NCI-H446 (cell line): Measurements from ENCODE around the gene ERG.
A peak's percentile ranks its signal among the peaks of the same experiment; 100 is the strongest.

ENCODE experiments used
- DNase-seq, 2 experiments: peaks; one replicate each; lab custom pipeline; 2025; lab: John Stamatoyannopoulos, UW

The ERG gene

DNA sequence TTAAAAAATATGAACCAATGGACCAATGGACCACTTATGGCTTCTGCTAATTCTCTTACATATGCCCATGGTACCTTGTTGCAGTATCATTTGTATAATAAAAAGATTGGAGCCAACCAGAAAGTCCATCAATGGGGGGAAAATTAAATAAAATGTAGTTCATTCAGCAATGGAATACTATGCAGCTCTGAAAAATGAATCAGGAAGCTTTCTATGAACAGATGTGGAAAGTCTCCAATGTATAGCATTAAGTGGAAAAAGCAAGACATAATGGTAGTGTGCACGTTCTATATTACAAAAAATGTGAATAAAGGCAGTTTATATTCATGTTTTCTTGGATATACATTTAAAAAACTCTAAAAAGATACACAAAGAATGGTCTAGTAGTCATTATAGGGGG, 140.2 kb downstream of the ERG start:
- no peak for DNase-seq

DNA sequence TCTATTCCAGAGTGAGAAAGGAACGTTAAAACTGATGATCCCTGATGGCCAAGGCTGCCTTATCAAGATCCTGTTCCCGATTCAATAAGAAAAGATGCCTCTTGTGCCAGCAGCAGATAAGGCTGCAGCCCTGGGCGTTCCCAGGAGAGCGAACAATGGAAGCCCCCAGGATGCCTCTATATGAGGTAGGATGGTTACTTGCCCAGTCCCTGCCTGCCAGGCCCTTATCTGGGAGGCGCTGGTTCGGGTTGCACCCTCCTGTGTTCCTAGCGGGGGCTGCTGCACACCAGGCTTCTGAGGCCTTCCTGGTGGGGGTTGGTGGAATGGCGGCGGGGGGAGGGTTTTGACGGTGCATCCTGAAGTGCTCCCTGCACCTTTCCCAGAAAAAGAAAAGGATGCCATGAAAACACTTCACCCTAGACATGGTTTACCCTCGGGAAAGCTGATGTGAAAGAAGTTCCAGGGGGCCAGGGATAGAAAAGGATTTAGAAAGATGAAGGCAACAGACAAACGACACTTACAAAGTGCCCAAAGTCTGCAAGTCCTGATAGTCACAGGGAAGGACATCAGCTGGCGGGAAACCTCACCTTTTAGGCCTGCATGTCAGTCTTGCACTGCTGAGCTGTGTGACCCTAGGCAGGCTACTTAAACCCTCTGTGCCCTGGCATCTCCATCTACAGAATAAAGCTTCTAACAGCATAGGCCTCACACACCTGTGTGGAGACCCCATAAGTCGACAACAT, 141.2 kb downstream of the ERG start:
- no peak for DNase-seq

DNA sequence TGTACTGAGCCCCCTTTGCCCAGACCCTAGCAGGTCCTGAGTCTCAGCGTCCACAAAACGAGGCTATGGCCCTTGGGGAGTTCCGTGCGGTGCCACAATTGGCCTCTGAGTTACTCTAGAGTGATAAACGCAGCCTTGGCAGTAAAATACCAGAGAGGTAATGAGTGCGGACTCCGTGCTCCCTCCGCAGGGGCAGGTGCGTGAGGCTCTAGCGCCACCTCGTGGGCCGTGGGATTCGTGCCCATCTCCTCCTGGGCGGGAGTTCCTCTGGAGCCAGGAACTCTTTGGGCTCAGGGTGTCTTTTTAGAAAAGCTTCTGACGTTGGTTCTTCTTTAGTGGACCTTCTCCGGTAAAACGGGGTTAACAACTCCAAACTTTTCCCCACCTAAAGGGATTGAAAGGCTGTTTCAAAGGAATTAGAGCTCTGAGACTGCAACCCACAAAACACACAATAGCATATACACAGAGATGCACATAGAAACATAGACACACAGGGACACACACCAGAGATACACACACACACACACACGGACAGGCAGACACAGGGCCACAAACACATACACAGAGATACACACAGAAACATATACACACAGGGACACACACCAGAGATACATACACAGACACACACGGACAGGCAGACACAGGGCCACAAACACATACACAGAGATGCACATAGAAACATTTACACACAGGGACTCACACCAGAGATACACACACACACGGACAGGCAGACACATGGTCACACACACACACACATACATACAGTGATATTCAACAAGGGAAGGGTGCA, 142.1 kb downstream of the ERG start:
- peak; percentile 44 to 88 for DNase-seq

DNA sequence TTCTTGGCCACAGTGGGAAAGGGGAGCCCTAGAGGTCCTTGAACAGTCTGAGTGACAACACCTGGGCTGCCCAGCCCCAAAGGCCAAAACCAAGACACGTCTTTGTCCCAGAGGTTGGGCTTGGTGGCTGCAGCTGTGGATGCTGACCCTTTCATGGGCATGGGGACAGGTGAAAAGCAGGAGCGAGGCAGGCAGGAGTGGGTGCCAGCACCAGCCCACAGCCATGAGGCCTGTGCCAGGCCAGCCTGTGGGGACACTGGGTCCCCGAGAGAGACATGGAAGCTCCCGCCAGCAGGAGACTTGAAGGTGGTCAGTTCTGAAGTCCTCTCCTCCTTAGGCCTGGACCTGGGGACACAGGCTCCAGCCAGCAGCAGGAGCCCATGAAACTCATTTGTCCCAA, 142.9 kb downstream of the ERG start:
- no peak for DNase-seq

DNA sequence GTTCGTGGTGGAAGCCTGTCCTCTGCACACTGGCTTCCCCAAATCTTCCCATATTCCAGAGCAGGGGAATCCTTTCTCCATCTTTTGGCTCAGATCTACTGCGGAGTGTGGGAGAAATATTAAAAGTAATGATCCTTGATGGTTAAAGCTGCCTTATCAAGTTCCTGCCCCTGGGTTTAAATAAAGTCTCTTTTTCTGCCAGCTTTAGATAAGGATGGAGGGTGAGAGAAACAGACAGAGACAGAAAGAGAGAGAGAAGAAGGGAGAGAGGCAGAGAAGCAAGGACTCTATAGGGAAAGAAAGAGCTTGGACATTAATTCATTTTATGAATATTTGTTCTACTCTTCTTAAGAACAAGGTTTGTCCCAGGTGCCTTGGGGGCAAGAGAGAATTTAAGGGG, 143.5 kb downstream of the ERG start:
- DNase-seq = no peak

DNA sequence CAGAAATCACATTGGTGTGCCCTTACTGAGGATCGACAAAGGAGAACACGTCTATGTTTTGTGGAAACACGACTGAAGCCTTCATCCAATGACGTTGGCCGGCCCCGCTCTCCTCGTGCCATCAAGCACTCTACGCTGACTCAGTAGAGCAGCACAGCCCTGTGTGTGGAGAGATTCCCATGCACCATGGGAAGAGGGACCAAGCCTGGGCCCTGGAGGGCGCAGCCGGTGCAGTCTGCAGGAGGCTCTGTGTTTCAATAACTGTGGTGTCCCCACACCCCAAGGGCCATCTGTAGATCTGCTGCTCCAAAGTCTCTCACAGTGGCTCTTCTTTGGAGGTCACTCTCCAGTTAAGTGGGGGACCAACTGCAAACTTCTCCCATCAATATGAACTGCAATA, 144.0 kb downstream of the ERG start:
- DNase-seq = no peak

DNA sequence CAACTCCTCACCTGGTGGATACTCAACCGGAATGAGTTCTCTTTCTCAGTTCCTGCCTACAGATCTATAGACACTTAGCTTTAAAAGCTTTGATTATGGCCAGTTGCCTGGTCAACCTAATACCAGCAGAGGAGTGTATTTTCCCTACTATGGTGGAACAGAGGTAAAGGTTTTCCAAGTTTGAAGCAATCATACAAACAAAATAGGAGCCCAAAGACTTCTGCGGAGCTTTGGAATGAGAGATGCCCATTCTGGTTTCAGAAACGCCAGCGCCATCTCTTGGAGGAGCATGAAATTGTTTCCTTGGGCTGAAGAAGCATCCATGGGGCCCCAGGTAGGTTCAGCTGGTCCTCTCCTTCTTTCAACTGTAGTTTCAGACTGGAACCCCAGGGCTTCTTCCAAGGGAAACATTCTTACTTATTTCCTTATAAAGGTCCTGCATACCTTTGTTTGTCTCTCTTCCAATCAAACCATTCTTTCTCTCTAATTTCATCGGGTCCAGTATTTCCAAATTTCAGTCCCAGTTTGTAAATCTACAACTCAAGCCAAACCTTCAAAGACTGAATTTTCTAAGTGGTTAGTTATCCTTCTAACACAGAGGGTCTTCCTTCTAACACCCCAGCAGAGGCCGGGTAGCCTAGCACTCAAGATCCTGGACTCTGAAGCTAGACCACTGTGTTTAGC, 145.6 kb downstream of the ERG start:
- peak; percentile 65 to 81 for DNase-seq

DNA sequence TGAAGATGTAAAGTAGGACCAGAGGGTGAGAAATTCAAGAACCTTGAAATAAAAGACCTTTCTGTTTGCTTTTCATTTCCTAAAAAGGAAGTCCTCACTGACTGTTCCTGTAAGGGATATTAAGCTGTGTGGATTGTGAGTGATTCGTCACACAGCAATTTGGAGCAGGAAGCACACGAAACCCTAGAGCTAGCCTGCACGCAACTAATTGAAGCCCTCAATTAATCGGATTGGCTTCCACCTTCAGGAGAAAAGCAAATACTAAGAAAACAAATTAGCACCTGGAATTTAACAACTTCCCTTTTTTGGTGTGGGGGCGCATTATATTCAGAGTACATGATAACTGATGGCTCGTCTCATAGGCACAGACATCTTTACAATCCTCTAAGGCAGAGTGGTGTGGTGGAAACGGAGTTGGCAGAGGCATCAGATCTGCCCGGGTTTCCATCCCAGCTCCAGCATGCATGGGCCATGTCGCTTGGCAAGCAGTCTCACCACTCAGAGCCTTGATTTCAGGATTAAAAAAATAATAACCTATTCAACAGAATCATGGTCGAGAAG, 146.2 kb downstream of the ERG start:
- DNase-seq = peak in 1 of 2 experiments; percentile 42

DNA sequence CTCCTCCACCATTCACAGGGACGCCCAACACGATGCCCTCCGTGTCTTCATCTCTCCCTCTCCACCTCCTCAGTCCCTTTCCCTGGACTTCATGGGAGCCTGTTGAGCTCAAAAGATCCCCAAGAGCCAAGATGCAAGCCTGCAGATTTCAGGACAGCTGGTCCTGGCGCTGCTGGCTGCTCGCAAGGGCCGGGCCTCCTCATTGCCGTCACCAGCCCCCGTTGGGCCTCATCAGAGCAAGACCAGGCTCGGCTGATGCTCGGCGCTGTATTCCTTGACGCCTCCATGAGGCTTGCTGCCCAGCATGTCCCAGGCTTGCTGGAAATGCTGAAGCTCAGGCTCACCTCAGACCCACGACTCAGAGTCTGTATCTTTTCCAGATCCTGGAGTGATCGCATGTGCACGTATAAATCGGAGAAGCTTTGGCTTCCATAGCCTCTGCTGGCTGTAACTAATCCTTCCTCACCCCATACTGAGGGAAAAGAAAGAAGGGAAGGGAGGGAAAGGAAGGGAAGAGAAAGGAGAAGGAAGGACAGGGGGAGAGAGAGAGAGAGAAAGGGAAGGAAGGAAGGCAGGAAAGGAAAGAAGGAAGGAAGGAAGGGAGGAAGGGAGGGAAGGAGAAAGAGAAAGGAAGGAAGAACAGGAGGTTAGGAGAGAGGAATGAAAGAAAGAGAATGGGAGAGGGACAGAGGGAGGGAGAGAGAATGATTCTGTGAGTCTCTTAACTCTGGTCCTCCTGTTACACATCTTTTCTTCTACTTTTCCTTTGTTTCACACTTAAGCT, 146.9 kb downstream of the ERG start:
- DNase-seq = no peak

DNA sequence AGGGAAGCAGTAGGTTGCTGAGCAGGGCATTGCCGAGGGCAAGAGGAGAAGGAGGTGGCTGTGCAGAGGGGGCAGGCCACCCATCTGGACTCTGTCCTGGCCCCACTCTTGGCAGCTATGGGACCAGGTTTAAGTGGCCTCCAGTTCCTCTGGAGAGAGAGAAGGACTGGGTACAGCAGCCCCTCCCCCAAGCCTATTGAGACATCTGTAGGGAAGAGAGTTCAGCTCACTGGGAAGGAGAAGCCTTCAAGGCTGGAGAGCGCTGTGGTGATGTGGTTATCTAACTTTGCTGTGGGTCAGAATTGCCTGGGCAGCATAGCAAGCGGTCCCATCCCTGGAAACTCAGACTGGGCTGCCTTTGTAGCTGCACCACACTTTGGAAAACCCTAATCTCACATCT, 147.6 kb downstream of the ERG start:
- DNase-seq = no peak

DNA sequence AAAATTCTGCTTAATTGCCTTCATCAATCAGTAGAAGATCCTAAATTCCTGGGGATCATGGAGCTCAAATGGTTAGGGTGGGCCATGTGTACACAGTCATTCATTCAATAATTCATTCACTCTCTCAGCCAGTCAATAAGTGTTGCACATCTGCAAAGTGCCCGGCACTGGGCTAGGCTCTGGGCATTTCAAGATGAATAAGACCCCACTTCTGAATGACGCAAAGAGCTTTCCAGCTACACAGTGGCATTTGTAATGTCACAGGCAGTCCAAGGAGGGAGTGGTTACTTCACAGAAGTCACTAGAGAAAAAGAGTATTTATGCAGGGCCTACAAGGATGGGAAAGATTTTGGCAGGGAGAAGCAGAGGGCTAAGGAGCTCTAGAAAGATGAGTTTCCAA, 148.3 kb downstream of the ERG start:
- DNase-seq = no peak

DNA sequence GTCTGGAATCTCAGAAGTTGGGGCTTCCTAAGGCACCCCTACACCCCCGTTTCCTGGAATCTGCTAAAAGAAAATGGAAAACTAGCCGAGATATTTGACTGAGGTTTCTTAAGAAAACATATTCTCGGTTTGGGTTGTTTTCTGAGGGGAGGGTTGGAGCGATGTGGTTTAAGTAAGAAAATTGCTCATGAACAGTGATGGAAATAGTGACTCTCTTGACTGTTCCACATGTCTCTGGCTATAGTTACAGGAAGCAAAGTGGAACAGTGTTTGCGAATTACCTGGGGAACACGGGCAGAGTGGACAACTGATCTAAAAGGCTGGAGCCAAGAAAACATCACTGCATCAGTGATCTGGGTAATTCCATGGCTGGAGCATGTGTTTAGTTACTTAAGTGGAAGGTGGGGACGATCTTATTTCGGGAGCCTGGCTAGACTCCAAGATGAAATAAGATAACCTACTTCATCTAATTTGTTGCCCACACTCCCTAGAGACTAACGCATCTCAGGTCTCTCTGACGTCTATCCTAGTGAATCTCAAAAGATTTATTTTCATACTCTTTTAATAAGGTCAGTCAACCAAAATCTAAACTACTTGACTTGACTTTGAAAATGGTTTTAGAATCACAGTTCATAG, 149.0 kb downstream of the ERG start:
- DNase-seq = peak in 1 of 2 experiments; percentile 28

DNA sequence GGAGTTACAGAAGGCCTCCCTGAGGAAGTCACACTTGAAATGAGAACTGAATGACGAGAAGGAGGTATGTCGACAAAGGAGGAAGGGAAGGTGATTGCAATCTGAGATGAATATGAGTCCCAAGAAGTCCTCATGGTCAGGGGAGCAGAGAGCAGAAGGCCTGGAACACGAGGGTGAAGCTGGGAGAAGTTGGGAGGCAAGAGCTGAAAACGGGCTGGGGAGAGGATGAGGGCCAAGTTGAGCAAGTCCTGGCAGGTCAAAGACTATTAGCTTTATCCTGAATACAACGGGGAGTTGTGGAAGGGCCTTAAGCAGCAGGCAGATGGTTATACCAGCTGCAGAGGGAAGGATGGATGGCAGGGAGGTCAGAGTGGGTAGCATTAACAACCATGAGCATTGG, 152.0 kb downstream of the ERG start:
- DNase-seq = peak in 1 of 2 experiments; percentile 39

DNA sequence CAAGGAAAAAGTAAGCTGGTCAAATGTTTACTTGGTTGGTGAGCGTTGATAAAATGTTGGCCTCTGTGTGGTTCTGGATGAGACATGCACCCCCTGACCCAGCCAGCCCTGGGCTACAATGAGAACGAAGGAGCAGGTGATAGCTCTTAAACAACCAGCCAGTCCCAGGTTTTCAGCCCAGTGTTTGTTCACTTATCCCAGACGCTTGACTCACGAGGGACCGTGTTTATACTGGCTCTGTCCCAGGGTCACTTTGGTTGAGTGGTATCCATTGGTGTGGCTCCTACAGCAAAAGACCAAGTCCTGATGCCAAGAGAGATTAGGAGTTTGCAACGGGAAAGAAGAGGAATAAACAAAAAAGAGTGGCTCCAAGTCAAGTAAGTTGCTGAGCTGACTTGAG, 154.6 kb downstream of the ERG start:
- DNase-seq = no peak

DNA sequence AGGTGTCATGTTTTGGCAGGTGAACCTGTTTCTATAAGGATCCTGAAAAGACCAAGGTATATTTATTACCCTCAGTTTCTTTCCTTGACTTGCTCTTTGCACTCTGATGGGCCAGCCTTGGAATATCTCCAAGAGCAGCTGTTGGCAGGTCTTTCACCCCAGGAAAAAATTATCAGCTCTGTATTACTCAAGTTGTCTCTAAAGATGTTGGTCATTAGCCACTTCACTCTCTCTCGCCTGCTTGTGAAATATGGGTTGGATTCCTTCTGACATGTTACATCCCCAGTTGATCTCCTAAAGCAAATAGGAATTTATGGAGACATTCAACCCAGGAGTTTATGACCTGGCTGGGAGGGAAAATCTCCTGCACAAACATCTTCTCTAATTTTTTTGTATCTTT, 155.5 kb downstream of the ERG start:
- no peak for DNase-seq

DNA sequence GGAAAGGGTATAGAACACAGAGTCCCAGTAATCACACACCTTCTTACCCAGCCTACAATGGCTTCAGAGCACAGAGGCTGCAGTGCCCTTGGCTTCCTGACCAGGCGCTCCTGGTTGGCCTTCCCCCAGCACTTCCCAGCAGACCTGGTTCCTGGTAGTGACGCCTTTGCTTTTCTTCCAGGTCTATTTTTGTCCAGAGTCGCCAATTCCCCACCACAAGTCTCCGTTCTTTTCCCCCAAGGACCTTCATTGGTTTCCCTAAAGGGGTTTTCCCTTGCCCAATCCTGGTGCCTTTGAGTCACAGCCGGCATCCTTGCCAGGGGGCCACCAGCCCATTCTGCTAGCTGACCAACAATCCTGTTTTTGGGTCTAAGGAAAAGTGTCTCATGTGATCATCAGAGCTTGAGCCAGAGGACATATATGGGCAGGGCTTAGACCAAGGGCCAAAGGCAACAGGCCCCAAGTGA, 156.7 kb downstream of the ERG start:
- no peak for DNase-seq

DNA sequence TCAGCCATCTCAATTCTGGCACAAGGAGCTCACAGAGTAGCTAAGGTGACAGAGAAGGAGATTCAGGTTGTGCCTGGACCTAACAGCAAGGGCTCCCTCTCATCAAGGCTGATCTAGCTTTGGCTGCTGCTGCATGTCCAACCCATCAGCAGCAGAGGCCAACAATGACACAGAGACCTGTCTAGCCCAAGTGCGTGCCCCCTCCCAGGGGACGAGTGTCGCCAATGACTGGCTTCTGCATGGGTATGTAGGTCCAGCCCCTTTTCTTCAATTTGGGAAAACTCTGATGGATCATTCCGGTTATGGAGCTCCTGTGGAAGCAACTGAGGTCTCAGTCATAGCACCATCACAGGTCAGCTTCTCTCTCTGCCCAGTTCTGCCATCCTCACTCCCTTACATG, 158.1 kb downstream of the ERG start:
- DNase-seq = no peak

DNA sequence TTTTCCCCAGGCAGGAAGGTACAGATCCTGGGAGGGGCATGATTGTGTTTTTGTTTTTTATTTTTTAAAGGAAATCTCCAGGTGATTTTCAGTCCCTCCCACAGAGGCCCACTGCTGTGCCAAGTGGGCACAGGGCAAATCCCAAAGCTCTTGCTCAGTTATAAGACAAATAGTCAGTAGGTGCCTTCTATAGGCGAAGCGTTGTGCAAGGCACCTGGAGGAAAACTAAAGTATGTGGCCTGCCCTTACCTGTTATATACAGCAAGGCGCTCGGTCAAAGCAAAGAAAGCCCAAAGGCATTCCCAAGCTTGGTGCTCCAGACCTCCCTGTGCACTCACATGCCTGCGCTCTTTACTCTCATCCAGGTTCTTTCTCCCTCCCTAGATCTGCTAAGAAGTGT, 160.5 kb downstream of the ERG start:
- DNase-seq = no peak

DNA sequence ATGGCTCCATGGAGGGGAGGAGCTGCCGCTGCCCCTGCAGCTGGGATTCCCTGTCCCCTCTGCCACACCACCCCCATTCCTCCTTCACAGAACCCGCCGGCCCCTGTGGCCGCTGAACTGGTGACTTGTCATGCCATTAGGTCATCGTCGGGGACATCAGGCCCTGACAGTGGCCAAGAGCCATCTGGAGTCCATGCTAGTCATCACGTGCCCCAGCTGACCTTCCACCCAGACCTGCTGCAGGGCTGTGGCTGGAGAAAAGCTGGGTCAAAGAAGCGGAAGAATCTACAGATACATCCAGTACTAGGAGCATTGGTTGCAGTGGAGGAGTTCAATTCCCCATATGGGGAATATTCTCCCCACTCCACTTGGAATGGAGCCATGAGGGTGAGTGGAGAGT, 163.4 kb downstream of the ERG start:
- DNase-seq = no peak

DNA sequence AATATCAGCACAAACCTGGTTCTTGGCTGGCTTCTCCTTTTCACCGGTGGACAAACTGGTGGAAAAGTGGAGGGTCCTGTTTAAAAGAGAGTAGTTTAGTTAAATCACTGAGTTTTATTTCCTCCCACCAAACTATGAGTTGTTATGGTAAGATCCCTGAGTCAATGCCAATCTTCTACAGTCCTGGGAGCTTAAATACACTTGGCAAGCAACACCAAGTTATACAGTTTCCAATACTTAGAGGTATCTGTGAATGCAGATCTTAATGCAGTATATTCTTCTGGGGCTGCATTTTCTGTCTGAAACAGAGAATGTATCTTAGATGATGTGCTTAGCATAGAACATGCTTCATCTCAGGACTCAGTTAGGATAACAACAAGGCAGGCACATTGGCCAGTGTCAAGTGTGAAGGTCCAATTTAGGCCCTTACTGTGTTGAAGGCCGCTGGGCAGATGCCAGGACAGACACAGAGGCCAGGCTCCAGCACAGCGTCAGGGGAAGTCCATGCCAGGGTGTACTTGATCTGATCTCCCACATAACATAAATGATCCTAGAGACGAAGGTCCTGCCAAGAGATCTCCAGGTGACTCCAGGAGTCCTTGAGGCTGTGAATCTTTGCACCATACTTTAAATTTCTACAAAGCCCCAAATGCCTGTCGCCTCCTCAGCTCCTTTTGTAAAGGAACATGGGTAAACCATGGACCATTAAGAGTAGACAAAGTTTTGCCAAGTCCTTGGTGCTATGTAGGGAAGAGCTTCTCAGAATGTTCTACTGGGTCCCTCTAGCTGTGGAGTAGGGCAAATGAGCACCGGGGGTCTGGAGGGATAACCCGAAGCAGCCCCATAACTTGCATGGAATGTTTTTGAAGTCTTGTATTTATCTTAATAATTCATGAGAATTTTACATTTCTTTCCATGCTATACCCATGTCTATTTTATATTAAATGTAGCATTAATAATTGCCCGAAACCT, 164.7 kb downstream of the ERG start:
- peak; percentile 13 to 53 for DNase-seq
